Measurements from ENCODE around the gene MYO1B.

MYO1B gene

DNA sequence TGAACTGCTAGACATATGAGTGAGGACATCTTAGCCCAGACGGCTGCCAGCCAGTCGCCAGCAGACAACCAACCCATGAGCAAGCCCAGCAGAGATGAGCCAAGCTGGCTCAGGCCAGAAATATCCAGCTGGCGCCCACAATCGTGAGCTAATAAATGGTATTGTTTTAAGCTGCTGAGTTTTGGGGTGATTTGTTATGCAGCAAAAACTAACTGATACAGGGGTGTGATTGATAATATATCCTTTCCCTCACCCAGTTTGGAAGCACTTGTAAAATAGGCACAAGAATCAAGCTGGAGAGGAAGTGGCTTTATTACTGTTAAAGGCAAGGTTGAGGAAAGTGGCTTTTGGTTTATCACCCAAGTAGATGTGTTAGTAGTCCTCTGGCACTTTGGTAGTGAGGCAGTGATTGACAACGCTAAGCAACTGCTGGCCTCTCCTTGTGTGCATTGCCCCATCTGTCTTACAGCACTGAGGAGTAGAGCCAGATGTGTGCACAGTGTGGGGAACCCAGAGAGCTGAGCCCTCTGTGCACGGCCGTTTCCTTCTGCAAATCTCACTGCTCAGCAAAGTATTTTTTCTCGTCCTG lies 110.1 kb downstream of the MYO1B start:
- DNase-seq (ENCODE audit: low read depth in 2 of 3, low spot score in 2 of 3), result no peak

DNA sequence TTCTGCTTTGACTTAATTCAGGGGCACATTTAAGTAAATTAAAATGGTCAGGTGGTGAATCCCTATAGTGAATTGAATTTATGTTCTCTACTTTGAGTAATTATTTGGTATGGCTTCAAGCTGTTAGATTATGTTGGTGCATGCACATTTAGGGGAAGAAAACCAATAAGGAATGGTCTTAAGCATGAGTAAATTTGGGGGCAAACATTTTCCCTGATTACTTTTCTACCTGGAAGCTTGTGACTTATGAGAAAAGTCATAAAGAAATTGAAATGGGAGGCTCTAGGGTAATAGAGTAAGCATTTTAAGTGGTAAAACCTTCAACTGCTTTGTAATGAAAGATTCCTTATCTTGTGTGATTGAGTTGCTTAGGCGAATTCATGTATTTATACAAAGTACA lies 112.5 kb downstream of the MYO1B start:
- DNase-seq (ENCODE audit: low read depth in 2 of 3, low spot score in 2 of 3), result no peak

DNA sequence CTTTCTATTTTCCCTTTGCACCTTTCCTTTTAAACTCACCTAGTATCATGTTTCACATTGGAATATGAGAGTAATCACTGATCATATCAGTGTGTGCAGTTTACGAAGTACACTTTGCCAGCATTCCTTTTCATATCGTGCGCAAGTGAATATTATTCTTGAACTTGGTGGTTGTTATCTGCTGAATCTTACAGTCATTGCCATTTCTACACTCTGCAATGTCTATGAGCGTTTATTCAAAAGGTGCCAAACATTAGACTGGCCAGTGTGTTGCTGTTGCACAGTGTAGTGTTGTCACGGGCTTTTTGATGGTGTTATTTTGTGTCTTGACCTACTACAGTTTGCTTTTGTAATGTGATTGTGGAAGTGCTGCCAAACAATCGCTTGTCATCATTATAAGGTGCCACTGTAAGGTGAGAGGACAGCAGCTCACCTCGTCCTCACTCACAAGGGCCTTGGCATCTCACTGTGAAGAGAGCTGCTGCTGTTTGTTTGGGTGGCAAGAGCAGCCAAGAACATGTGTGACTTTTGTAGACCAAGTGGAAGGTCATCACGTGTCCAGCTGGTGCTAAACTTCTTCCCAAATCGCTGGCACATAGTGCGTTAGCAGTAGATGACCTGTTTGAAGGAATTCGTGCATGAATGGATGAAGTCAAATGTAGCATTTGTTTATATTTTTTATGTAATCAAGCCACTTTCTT lies 113.3 kb downstream of the MYO1B start:
- no peak for DNase-seq (ENCODE audit: low read depth in 2 of 3, low spot score in 2 of 3)

DNA sequence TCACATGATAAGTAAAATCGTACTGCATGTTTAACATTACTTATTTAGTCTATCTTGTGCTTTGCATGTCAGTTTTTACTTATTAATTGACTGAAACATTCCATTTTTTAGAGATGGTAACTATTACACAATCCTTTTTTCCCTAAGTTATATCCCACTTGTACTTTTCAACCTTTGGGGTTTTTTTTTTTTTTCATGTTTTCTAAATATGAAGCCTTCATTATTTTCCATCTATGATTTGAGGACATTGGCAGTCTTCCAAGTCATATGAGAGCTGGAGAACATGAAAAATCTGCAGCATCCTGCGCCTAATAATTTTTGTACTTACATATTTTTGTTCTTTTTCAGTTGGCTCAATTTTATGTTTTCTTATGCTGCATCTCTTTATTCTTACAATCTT lies 113.9 kb downstream of the MYO1B start:
- no peak for DNase-seq (ENCODE audit: low read depth in 2 of 3, low spot score in 2 of 3)

DNA sequence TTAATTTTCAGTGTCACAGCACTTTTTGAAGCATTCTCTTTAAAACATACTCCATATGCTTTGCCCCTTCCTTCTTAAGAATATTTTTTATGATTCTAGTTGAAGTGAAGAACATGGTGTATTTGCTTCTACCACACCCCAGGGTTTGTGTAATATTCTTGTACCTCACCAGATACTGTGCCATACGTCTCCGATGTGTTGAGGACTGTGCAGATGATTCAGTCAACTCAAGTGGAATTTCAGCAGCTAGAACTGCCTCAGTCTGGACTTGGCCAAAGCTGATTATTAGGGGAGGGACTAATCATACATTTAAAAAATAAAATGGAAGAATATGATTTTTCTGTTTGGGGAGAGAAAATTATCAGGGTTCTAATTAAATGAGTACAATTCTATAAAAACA lies 115.7 kb downstream of the MYO1B start:
- DNase-seq (ENCODE audit: low read depth in 2 of 3, low spot score in 2 of 3), result no peak

DNA sequence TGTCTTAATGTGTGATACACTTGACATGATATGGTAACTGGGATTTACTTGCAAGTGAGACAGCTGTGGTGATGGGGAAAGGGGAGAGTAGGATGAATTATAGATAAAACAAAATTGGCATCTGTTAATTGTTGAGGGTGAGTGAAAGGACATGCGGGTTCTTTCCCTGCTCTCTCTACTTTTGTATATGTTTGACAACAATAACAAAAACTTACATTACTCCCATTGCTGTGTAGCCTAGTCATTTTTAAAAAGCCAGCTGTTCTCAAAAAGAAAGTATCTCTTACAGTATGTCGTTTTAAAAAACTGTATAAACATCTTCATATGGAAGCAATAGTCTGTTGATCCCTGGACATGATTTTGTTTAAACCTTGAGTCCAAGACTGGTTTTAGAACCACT lies 117.6 kb downstream of the MYO1B start:
- DNase-seq (ENCODE audit: low read depth in 2 of 3, low spot score in 2 of 3), result no peak

DNA sequence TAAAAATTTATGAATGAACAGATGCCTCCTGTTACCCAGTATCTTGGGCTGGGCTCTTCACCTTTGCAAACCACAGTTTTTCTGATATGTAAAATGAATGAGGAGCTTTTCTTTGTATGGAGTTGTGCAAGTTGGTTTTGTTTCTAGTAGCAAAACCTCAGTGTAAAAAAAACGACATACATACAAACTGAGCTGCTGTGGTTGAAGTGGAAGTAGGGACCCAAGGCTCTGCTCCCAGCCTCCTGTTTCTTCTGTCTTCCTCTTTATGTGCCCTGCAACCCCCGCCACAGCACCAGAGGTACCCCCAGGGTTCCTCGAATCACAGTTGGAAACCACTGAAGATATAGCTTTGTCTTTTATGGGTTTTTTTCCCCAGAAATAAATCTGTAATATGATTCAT lies 118.1 kb downstream of the MYO1B start:
- DNase-seq (ENCODE audit: low read depth in 2 of 3, low spot score in 2 of 3), result no peak

DNA sequence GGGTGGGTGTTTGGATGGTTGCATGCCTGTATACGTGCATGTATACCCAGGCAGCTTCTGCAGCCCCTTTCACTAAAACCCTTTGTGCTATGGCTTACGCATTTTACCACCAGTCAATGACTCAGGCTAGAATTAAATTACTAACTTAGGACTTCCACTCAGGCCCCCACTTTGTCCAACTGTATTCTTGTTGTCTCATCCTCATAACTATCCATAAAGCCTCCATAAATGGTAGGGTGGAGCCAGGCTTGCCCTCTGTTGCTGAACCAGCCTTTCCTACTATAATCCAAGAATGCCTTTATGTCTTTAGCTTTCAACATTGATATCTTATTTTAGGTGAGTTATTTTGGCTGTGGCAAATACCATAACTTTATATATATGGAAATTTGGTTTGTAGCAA lies 119.9 kb downstream of the MYO1B start:
- DNase-seq (ENCODE audit: low read depth in 2 of 3, low spot score in 2 of 3), result no peak

DNA sequence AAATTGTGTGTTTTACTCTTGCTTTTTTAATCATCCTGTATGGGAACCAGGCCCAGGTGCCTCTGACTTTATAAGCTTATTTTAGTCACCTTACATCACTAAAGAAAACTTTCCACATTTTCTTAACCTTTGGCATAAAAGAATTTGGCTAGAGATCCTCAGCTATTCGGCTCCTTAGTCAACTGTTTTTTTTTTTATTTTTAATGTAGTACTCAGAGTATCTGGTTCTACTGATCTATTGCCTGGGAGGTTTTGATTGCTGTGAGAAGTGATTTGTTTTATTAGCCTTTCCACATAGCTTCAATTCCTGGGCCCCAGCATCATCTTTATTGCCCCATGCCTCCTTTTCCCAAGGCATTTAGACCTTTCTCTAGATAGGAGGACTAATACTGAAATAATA lies 121.0 kb downstream of the MYO1B start:
- DNase-seq (ENCODE audit: low read depth in 2 of 3, low spot score in 2 of 3), result no peak

DNA sequence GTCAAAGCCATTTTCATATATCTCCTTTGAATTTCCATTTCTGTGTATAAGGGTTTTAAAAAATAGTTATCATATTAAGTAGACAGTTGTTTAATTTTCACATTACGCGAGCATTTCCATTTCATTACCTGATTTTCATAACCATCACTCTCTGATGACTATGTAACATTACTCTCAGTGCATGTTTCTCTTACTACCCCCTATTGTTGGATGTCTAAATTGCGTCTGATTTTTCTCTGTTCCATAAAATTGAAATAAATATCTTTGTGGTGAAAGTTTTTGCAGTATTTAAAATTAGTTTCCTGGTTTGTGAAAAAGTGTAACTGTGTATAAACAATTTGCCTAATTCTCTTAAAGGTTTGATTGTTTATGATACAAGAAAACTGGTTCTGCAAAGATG lies 123.8 kb downstream of the MYO1B start:
- no peak for DNase-seq (ENCODE audit: low read depth in 2 of 3, low spot score in 2 of 3)

DNA sequence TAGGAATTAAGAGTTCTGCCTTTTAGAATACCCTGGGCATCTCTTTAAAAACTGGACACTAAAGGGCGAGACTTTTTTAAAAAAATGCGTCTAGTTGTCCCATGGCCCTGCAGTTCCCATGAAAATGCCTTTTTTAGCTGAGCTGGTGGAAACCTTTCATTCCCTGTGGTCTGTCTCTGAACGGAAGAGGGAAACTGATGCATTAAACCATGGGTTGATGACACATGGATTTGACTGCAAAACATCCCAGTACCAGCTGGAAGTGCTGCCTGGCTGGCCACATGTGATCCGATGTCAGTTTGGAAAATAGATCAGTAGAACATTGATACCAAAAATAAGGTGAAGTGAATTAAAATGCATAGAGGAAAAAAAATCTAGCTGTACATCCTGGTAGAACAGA lies 129.2 kb downstream of the MYO1B start:
- no peak for DNase-seq (ENCODE audit: low read depth in 2 of 3, low spot score in 2 of 3)

DNA sequence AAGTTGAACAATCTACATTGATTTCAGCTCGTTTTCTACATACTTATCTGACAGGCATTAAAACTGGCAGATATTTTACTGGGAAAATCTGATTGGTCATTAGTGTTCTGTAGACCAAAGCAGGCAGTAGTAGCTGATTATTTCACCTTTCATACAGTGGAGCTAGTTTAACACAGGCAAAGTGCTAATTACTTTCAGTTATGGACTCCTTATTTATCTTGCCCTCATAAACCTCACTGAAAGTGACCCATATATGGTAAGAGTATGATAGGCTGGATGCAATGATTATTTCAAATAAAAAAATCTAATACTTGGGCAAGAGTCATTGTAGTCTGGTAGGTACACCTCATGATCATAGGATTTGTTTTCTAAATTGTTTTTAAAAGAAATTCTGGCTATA lies 129.7 kb downstream of the MYO1B start:
- DNase-seq (ENCODE audit: low read depth in 2 of 3, low spot score in 2 of 3), result no peak

DNA sequence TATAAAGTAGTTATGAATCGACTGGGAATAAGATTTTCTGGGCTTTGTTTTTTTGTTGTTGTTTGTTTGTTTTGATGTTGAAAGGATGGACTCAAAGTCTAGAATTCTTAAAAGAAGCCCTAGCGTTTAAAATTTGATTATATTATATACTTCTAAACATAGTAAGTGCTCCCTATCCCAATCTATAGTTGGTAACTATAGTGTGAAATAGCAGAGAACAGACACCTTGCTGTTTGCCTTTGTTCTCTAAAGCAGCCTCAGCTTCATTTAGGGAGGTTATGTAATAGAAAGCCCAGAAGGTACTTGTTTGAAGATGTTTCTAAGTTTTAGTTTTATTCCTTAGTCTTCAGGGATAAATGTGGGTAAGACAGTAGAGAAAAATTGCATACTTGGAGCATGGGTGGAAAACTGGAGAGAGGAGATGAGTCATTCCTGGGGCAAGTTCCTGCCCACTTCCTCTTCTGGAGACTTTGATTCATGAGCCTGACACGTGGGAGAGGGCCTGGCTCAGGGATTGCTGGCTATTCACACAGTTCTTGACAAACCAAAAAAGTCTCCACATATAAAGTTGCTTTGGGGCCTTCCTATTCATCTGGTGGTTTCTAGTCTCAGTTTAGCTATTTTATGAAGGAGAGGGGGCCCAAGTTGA lies 131.9 kb downstream of the MYO1B start:
- DNase-seq (ENCODE audit: low read depth in 2 of 3, low spot score in 2 of 3), result no peak

DNA sequence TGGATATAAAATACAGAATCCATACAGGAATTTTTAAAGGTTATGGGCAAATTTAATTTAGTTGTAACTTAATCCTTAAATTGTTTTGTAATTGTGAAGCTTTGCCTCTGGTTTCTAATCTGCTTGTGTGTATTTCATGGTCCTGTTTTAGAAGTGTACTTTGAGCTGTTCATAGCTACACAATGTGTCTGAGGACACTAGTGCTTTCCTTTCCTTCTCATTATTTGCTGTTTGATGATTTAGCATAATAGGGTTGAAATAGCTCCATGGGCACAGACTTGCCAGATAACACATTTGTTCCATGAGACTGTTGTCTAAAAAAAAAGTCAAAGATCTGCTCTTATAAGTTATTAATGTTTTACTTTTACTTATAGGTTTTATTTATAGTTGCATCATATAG lies 134.2 kb downstream of the MYO1B start:
- no peak for DNase-seq (ENCODE audit: low read depth in 2 of 3, low spot score in 2 of 3)

DNA sequence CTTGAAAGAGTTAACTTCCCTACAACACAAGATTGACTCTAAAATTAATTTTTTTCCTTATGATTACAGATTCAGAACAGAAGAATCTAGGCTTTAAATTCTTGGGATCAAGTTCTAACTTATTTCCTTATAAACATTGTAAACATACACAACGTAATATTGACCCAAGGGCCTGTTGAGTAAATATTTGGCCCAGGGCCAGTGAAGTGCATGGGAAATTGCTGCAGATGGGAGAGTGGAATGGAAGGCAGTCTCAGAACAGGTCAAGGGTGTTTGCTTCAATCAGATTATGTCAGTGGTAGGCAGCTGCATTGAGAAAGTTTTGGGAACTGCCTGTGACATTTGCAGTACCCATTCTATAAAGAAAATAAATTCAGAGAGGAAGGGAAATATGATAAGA lies 137.6 kb downstream of the MYO1B start:
- no peak for DNase-seq (ENCODE audit: low read depth in 2 of 3, low spot score in 2 of 3)

DNA sequence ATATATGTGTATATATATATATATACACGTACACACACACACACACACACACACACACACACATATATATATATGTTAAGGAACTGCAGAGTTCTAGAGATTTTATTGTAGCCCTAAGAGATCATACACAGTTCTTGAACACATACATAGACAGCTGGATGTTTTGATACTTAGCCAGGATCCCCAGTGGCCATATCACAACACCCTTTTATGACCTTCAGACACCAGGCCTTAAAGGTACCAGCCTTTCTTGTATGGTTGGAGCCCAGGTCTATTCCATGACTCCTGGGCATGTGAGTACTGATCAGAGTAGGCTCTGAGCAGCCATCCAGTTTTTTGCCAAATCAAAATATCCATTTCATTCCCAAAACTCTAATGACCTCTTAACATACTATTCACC lies 138.3 kb downstream of the MYO1B start:
- no peak for DNase-seq (ENCODE audit: low read depth in 2 of 3, low spot score in 2 of 3)

DNA sequence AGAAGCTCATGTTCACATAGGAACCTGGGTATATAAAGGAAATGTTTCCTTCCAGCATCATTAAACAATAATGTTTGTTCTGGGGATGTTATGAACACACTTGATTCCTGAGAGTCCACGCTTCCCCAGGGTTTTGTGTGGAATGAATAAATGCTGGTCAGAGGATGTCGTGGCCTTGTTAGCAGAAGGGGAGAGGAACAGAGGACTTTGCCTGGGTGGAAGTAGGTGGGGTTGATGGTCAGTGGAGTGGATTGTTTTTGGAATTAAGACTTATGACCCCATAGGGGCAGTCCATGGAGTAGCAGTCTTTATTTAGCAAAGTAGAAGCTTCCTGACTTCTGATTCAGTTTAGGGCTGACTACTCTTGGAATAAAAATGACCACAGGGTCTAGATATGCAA lies 139.6 kb downstream of the MYO1B start:
- no peak for DNase-seq (ENCODE audit: low read depth in 2 of 3, low spot score in 2 of 3)

DNA sequence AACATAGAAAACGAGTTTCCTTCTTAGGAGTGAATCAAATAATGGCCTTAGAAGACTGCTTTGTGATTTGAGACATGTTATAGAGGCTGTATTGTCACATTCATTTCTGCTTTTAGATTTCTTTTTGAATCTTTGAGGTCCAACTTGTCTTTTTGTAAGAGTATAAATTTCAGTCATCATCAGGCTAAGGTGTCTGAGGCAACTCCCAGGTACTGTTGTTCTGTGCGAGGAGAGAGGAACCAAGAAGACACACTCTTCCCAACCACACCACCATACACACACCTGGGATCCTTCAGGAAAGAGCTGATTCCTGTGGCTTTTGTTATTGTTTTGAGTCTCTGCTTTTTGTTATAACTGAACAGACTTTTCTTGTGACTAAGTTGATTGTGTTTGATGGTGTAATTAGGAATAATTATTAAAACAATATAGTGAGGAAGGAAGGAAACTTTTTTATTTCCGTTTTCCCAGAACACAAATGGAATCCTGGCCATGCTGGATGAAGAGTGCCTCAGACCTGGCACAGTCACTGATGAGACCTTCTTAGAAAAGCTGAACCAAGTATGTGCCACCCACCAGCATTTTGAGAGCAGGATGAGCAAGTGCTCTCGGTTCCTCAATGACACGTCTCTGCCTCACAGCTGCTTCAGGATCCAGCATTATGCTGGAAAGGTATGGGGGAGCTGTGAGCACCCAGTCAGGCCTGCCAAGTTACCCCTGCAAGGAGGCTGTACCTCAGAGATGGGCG lies 140.4 kb downstream of the MYO1B start:
- no peak for DNase-seq (ENCODE audit: low read depth in 2 of 3, low spot score in 2 of 3)

DNA sequence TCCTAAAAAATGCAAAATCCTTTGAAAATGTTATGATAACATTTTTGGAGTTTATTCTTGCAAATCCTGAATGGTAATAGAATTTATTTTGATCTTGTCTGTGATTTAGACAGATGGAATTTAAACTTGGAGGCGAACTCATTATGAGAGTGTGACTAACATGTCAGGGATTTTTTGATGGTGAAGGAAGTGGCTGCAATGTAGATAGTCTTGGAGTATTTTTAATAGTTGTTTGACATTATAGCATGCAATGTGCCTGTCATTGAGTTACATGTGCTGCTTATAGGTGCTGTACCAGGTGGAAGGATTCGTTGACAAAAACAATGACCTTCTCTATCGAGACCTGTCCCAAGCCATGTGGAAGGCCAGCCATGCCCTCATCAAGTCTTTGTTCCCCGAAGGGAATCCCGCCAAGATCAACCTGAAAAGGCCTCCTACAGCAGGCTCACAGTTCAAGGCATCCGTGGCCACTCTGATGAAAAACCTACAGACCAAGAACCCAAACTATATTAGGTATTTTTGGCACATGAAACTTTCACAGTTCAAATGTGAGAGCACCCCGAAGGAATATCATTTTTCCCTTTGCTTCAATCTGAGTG lies 141.8 kb downstream of the MYO1B start:
- DNase-seq (ENCODE audit: low read depth in 2 of 3, low spot score in 2 of 3), result no peak

DNA sequence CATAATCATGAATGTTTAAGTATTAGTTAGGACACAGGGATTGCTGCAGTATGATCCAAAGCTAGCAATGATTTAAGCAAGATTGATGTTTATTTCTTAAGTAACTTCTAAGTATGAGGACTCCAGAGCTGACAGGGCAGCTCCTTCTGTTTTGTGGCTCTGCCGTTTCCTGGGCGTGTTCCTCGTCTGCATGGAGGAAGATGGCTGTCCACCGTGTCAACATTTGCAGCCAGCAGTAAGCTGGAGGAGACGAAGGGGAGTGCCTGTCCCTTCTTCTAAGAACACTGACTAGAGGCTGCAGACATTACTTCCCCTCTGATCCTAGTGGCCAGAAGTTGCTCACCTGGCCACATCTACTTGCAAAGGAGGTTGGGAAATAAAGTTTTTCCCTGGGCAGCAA lies 144.1 kb downstream of the MYO1B start:
- no peak for DNase-seq (ENCODE audit: low read depth in 2 of 3, low spot score in 2 of 3)

DNA sequence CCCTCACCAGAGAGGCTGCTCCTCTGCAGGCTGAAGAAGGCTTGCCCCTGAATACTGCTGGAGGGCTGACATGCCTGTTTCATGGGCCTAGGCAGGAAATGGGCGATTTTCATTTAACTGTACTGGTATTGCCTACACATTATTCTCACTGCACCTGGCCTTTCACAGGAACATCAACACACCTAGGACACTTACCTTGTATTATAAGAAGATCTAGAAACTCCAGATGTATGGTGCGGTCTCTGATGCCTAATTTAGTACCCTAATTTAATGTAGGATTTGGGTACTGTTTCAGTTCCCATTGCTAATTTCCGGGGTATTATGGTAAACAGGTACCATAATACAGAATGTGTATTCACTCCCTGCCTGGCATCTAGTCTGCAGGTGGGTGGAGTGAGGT lies 146.0 kb downstream of the MYO1B start:
- DNase-seq (ENCODE audit: low read depth in 2 of 3, low spot score in 2 of 3), result no peak

DNA sequence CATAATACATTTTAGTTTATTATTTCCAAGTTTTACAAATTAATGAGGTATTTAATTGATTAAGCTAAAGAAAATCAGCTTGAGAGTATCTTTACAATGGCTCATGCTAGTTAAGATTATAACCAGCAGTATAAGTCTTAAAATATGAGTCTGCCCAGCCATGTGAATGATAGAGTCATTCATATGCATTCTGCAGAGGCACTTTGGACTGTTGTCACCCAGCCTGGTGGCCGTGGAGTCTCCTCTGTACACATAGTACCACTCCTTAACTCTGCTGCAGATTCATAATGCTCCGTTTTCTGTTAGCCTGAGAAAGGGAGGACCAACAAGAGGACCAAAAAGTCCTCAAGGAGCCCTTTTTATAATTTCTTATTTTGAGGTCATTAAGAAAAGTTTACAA lies 148.8 kb downstream of the MYO1B start:
- DNase-seq (ENCODE audit: low read depth in 2 of 3, low spot score in 2 of 3), result no peak

Data from activated CD8-positive, alpha-beta memory T cell treated with anti-CD3 and anti-CD28 coated beads for 48 hours (primary cell).